CD4-positive, alpha-beta T cell treated with Interleukin-6 at 100 ng/mL for 8 hours (primary cell): ENCODE data around the gene ZNF718.
"Not testable (repeated sequence)": the region's sequence is repeated elsewhere in the genome, so short reads cannot be mapped to it uniquely, and the experiment has no call there.

Experiments
- DNase-seq: peaks from one replicate; pipeline ENCODE4 v3.0.0-alpha.2; 2020; ENCODE audit warnings: mixed read lengths, low spot score

The ZNF718 gene

DNA sequence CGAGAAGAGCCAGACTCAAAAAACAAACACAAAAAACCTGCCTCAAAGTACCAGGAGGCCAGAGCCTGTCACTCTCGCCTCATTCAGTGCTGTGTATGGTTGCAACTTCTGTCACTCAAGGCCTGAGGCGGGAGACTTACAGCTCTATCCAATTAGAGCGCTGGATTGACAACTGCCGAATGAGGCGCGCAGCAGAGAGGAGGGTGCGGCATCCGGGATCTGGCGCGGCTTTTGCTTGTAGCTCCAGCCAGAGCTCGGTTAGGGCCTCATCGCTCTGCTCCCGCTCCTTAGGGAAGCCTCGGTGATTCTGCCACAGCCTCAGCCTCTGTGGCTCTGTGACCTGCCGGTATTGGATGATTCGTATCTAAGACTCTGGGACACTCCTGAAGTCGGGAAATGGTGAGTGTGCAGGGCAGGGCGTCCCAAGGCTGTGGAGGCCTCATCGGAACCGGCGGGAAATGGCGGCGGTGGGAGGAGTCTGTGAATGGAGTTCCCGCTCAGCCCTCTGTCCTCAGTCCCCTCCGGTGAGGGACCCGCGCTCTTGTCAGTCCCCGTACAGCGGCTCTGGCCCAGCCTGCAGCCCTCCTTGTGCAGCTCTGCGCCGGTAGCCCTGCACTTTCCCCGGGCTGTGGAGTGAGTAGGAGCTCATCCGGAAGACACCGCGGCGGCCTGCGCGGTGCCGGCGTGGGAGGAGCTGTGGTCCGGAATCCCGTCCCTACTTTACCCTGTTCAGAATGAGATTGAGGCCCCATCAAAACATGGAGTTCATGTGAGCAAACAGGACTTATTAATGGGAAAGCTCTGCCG lies at the start of gene ZNF718:
Gene ZNF718, plus strand, starts transcription at position 227 of the 807 bp plus-strand sequence. Its CDS starts 170 bp downstream, at position 397.
- DNase-seq = peak; percentile 92

DNA sequence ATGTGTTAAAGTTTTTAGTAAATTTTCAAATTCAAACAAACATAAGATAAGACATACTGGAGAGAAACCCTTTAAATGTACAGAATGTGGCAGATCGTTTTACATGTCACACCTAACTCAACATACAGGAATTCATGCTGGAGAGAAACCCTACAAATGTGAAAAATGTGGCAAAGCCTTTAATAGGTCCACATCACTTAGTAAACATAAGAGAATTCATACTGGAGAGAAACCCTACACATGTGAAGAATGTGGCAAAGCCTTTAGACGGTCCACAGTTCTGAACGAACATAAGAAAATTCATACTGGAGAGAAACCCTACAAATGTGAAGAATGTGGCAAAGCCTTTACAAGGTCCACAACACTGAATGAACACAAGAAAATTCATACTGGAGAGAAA lies 38.4 kb upstream of the ZNF718 start:
- no peak for DNase-seq

DNA sequence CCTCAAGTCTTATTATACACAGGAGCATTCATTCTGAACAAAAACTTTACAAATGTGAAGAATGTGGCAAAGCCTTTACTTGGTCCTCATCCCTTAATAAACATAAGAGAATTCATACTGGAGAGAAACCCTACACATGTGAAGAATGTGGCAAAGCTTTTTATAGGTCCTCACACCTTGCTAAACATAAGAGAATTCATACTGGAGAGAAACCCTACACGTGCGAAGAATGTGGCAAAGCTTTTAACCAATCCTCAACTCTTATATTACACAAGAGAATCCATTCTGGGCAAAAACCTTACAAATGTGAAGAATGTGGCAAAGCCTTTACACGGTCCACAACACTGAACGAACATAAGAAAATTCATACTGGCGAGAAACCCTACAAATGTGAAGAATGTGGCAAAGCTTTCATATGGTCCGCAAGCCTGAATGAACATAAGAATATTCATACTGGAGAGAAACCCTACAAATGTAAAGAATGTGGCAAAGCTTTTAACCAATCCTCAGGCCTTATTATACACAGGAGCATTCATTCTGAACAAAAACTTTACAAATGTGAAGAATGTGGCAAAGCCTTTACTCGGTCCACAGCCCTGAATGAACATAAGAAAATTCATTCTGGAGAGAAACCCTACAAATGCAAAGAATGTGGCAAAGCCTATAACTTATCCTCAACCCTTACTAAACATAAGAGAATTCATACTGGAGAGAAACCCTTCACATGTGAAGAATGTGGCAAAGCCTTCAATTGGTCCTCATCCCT lies 37.6 kb upstream of the ZNF718 start:
- not testable (repeated sequence) for DNase-seq

DNA sequence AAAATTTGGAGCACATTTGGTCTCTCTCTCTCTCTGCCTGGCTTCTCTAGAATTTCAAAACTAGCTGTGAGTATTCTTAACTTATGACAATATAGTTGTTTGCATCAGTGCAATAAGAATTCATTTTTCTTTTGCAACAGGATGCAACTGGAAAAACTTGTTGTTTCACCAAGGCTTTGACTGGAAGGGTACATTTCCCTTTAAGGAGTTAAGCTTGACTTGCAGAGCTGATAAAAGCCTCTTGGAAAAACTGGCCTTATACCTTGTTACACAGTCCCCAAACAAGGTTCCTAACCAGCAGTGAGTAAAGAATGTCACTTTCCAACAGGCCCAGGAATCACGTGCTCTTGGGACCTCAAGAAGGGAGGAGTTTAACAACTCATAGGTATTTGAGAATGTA lies 25.9 kb upstream of the ZNF718 start:
- DNase-seq = no peak

DNA sequence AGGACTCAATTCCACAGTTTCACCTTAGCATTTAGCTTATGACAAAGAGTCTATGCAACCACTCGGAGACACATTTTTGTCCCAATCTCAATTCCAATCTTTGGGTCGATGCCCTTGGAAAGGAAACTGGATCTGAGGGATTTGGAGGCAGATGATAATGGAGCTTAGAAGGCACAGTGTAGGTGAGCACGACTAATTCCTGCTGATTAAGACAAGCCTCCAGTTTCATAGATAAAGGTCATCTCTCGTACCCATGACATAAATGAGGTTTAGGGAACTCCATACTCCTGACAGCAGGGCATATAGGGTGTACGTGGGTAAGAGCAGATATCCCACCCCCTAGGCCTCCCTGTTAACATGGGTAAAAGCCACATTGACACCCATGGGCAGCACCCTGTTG lies 24.4 kb upstream of the ZNF718 start:
- no peak for DNase-seq

DNA sequence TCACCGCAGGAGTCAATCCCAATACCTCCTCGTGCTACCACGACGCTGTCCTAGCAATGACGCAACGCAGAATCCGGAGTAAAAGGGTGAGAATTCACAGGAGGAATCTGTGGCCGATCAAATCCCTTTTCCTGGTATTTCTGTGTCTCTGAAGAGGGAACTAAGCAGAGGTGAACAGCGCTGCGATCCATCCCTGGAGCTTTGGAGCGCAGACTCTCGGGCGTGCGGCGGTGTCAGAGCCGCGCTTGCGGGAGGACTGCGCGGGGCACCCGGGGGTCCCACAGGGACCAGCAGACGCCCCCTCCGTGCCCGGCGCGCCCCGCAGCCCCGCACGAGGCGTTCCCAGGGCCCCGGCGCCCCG lies 17.2 kb upstream of the ZNF718 start:
- no peak for DNase-seq

DNA sequence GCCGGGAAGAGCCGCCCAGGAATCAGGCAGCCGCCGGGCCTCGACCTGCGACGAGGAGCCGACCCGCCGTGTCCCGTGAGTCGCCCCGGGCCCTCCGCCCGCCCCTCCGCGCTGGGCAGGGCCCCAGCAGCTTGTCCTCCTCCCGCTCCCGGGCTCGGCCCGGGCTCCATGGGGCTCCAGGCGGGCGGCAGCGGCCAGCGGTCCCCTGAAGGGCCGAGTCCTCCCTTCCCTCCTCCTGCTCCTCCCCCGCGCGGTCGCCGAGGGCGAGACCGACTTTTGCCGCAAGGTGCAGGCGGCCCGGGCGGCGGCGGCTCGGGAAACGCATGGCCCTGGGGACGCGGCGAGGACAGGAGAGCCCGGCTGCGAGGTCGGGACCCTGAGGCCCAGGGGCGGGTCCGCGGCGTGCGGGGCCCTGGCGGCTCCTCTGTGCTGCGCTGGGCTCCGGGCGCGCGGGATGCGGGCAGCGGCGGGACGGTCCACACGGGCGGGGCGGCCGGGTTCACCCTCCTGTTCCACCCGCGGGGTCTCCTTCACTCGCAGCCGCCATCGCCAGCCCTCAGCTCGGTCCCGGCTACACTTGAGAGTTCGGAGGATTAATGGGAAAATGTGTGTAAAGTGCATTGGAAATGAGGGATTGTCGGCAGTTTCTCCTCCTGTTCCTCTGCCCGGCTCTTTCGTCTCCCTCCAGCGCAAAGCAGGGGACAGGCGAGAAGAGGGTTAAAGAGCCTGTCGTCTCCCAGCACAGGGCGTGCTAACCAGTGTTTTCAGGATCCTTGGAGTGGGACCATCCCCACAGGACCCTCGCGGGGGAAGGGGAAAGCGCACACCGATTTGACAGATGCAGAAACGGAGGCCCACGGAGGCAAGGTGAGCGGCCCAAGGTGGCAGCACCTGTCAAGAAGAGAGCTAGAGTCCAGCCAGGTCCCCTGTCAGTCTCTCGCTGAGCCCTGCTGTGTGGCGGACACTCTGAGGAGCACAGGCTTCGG lies 16.6 kb upstream of the ZNF718 start:
- DNase-seq = no peak

DNA sequence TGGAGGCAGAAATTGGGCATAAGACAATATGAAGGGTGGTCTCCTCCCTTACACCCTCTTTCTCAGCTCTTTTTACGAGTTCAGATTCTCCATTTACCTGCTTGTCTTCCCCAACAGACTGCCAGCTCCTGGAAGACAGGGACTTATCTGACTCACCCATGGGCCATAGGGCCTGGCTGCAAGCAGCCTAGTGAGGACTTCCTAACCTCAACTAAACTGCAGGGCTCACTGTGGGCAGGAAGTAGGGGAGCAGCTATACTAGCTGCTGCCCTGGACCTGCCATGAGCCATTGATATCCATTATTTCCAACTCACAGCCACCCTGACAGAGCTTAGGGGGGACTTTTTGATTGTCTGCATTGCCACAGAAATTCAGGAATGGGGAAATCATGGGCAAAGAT lies 11.5 kb upstream of the ZNF718 start:
- DNase-seq = no peak

DNA sequence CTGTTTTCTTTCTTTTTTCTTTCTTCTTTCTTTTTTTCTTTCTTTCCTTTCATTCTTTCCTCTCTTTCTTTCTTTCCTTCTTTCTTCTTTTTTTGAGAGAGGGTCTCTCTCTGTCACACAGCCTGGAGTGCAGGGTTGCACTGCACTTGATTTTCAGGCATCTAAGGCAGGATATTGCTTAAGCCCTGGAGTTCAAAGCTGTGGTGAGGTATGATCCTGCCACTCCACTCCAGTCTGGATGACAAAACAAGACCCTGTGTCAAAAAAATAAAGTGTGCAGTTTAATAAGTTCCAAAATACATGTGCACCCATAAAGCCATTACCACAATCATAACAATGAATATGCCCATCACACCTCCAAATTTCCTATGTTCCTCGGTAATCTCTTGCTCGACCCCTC lies 10.6 kb upstream of the ZNF718 start:
- DNase-seq = no peak

DNA sequence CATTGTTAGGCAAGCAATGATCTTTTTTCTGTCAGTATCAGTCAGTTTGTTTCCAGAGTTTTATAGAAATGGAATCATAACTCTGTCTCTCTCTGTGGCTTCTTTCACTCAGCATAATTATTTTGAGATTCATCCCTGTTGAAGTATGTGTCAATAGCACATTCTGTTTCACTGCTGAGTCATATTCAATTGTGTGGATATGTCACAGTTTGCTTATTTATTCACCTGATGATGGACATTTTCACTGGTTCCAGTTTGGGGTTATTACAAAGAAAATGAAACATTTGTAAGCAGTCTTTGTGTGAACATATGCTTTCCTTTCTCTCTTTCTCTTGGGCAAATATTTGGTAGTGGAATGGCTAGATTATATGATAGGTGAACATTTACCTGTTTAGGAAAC lies 10.2 kb upstream of the ZNF718 start:
- DNase-seq = no peak

DNA sequence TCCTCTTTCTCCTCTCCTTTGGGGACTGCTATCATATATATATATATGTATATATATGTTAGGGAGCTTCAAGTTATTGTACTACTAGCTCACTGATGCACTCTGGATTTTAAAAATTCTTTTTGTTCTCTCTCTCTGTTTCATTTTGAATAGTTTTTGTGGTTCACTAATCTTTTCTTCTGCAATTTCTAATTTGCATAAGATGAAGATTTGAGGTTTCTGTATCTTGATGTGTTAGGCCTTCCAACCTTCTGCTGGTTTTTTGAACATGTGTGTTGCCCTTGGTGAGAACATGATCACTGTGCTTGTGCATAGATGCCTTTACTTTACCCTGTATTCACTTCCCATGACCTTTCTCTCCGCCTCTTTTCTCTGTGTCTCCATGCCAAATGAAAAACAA lies 7.8 kb upstream of the ZNF718 start:
- no peak for DNase-seq

DNA sequence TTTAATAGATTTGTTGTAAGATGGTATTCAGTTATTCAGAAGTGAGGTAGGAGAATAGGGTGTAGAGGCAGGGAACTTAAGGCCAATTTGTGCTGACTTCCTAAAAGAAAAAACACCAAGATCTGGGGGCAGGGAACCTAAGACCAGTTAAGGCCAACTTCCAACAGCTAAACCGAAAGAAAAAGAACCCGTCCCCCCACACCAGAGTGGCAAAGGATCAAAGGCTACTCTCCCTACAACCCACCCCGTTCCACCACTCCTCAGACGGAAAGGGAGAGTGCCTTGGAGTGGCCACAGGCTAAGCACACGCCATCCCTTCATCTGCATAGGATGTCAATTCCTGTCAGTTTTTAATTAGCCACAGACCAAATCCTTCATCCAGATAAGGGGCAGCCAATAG lies 3.7 kb upstream of the ZNF718 start:
- DNase-seq = no peak

DNA sequence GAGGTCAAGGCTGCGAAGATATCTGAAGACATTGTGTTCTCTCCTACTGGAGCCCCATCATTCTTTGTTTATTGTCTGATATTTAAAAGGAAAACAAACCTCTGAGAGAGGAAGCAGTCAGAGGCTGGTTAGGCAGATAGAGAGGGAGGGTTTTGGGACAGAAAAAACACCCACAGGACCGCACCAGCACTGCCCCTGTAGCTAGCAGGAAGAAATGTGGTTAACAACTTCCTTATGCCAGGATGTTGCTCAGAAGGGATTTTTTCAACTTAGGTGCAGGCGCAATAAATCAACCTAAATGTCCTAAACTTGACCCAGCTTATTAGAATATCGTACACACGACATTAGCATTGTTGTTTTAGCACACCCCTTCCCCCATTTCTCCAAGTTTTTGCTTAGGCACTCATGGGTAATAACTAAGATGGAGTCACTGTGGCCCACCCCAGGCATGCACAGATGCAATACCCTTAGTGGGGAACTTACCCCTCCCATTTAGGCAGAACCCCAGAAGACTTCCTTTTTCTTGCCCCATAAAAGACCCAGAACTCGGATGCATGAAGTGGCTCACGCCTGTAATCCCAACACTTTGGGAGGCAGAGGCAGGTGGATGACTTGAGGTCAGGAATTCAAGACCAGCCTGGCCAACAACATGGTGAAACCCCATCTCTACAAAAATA lies 2.8 kb upstream of the ZNF718 start:
- peak; percentile 38 for DNase-seq

DNA sequence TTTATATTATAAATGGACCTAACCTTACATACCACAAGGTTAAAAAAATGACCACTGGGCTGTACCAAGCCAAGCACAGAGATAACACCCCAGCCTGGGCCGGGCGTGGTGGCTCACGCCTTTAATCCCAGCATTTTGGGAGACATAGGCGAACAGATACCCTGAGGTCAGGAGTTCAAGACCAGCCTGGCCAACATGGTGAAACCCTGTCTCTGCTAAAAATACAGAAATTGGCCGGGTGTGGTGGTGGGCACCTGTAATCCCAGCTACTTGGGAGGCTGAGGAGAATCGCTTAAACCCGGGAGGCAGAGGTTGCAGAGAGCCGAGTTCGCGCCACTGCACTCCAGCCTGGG lies 403 bp upstream of the ZNF718 start:
- not testable (repeated sequence) for DNase-seq

DNA sequence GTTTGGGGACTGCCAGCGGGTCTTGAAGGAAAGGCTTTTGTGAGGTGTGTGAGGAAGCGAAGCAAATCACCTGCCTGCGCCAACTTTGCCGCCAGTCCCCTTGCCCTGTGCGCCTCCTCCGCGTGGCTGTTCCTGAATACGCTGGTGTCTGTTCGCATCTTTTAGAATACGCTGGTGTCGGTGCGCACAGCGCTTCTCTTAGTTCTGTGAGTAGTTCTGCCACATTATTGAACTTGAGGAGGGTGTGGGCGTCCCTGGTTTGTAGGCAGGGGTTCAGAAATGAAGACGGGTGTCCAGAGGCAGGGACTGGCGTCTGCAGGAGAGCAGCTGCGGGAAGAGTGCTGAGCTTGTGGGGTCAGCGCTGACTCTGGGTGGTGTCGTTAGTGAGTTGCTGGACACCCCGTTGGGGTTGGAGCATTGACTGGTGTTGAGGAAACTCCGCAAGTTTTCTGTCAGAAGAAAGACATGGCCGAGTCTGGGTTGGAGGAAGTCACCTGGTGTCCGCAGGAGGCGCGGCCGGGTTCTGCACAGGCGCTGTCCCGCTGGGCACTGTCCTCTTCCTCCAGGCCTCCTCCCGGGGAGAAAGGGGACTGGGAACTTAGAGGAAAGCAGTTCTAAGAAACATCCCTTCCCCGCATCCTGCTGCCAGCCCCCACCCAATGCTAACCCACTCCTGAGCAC lies 930 bp downstream of the ZNF718 start:
- no peak for DNase-seq

DNA sequence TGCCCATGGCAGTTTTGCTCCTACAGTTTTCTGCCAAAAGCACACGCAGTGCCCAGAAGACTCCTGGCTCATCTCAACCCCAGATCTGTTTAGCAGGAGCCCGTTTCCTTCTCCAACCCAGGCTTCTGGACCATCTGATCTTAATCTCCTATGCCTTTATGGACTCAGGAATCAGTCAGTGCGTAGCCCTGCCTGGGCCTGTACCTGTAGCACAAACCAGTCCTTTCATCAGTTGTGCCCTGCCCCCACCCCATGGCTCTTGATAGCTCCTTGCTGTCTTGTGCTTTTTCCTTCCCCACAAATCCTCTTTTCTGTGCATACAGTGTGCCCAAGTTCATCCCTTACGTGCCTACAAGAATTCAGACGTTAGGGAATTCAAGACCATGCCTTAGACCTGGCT lies 1.5 kb downstream of the ZNF718 start:
- DNase-seq = no peak

DNA sequence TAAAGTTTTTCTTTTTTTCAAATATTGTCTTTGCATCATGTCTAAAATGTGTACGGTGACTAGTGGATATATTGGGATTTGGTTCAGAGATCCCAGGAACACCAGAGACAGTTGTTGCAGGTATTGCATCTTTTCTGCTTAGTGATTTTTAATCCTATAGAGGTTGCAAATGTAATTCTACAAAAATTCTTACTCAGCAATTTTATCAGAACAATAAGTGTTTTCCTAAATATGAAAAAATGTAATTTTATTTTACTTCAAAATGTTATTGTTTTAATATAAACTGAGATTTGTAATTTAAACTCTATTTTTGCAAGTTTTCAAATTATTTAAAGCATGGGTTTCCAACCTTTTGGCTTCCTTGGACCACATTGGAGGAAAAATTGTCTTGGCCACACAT lies 8.2 kb downstream of the ZNF718 start:
- no peak for DNase-seq

DNA sequence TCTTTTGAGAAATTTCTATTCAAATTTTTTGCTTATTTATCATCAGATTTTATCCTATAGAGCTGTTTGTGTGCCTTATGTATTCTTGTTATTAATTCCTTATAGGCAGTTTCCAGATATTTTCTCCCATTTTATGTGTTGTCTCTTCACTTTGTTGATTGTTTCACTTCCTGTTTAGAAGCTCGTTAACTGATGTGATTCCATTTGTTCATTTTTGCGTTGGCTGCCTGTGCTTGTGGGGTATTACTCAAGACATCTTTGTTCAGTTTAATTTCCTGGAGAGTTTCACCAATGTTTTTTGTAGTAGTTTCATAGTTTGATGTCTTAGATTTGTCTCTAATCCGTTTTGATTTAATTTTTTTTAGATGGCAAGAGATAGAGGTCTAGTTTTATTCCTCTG lies 14.6 kb downstream of the ZNF718 start:
- no peak for DNase-seq

DNA sequence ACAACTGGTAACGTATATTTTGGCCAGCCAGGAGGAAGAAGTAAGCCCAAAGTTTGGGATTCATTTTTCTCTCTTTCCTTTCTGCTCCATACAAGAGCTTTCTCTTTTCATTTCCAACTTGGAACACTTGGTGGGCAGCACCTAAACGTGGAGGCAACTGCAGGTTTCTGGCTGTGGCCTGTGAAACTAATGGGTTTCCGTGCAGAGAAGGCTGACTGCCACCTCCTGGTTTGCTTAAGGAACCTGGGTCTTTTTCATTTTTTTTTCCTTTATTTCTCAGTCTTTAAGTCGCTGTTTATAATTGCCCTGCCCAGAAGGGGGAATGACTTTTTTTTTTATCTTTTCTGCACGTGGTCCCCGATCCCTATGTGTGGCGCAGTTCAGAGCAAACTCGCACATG lies 15.4 kb downstream of the ZNF718 start:
- DNase-seq = no peak

DNA sequence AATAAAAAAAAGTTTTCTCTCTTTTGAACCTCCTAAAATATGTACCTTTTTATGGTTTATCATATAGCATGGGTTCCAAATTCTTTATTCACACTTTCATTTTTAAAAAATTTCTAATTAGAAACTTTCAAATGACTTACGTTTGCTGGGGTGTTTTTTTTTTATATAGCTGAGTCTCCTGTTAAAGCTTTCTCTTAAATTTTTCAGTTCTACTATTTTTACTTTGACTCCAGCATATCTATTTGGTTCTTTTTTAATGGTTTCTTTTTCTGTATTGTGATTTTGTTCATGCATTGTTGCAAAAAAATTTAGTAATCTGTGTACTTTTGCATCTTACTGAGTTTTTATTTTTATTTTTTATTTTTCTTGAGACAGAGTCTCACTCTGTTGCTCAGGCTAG lies 22.3 kb downstream of the ZNF718 start:
- no peak for DNase-seq

DNA sequence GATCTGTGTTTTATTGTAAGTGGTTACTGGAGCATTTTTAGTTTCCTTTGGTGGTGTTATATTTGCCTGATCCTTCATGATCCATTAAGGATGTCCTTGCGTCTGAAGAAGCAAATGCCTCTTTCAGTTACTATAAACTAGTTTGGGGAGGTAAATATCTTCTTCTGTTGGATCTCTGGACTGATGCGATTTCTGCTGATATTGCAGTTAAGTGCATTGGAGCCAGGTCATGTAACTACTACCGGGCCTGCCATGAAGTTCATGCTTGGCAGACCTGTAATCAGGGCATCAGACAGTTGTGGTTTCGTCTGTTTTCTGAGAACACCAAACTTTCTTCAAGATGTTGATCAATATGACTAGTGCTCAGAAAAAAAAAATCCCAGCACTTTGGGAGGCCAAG lies 22.9 kb downstream of the ZNF718 start:
- no peak for DNase-seq
